Activated CD8-positive, alpha-beta memory T cell treated with anti-CD3 and anti-CD28 coated beads for 4 hours (primary cell): ENCODE data around the gene NR3C1.

Experiments
- DNase-seq, 2 donors: peaks; one replicate each; pipeline ENCODE4 v3.0.0-alpha.2; 2020; ENCODE audit warnings: low read depth in 2 of 2

NR3C1 gene

DNA sequence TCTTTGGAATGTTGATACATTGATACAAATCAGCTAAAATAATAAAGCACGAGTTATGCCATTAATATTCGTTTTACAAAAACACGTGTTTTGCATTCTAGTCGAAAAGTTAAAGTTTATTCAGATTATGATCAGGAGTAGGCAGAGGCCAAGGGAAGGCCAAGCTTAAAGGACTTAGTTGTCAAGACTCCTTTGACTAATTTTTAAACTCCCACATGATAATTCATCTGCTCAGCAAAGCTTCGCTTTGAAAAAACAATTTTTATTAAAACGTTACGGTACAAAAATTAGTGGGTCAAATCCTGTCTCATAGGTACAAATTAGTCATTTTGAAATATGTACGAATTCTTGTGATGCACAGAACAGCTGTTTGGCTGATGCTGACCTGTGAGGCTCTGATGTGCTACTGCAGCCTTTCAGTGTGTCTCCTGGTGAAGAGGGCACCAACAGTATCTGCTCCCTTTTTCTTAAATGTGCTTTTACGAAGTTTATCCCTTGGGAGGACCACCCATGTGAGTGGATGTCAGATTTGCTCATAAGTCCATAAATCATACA lies 23.0 kb upstream of the NR3C1 start:
- DNase-seq = no peak

DNA sequence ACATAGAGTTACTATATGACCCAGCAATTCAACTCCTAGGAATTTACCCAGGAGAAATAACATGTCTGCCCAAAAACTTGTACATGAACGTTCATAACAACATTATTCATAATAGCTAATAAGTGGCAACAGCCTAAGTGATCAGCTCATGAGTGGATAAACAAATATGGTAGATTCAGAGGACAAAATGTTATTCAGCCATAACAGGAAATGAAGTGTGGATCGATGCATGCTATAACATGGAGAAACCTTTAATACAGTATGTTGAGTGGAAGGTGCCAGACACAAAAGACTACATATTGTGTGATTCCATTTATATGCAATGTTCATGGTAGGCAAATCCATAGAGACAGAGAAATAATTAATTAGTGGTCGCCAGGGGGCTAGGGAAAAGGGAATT lies 22.3 kb upstream of the NR3C1 start:
- no peak for DNase-seq

DNA sequence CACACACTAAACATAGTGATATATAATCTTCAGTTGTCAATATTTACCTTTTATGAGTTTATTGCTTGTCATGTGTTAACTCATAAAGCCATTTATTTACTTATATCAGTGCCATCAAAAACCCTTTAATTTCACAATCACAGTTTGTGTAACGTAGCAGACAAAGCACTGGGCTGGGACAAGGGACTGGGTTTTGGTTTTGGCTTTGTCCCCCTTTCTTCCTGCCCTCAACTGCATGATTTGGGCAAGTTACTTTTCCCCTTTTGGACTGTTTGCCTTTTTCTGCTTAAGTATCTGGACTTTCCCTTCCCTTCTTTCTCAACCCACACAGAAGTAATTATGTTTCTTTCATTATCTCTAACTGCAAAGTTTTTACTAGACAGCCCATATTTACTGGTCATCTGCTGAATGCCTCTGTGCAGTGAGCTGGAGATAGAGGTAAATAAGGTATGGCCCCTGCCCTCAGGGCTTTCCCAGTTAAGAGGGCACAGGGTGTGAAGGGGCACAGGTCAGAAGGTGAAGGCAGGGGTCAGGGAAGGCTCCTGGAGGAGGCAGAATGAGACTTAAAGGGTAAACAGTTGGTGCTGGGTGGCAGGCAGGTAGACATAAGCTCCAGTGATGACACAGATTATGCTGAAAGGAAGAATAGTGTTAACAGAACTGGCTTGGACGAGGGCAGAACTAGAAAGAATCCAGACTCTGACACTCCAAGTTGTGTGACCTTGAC lies 14.8 kb upstream of the NR3C1 start:
- no peak for DNase-seq

DNA sequence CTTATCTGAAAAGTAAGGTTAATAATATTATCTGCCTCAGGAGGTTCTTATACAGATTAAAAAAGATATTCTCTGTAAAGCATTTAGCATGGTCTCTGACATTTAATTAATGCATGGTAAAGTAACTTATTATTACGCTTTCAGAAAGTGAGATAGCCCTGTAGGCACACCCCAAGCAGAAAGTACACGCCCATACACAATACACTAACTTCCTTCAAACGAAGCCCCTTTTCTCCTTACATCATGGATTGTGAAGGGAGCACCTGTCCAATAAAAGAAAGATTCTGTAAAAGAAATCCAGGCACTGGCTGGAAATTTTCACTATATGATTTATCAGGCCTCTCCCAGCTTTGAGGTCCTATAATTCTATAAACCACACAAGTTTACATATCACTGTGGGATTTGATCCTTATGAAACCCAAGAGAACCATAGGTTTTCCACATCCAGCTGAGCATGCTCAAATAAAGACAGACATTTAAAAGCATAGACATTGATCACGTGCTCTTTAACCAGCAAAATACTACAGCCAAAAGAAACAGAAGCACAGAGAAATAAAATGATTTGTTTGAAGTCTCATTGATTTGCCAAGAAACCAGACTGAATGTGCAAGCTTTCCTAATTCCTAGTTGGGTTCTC lies 14.1 kb upstream of the NR3C1 start:
- no peak for DNase-seq

DNA sequence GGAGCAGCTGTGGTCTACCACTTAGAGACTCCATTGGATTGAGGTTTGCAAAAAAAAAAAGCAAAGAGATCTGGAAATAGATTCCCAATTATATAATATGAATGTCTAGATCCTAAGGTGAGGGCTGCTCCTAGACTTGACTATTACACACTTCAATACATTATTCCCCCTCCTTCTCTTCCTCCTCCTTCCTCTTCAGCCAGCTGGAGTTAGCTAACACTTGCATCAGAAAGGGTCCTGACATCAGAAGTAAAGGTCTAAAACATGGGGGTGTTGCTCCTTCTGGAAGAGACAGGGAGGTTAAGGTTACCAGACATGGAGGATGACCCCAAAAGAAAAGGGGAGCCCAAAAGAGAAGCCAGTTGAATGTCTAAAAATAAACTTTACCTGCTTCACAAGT lies 12.9 kb upstream of the NR3C1 start:
- no peak for DNase-seq

DNA sequence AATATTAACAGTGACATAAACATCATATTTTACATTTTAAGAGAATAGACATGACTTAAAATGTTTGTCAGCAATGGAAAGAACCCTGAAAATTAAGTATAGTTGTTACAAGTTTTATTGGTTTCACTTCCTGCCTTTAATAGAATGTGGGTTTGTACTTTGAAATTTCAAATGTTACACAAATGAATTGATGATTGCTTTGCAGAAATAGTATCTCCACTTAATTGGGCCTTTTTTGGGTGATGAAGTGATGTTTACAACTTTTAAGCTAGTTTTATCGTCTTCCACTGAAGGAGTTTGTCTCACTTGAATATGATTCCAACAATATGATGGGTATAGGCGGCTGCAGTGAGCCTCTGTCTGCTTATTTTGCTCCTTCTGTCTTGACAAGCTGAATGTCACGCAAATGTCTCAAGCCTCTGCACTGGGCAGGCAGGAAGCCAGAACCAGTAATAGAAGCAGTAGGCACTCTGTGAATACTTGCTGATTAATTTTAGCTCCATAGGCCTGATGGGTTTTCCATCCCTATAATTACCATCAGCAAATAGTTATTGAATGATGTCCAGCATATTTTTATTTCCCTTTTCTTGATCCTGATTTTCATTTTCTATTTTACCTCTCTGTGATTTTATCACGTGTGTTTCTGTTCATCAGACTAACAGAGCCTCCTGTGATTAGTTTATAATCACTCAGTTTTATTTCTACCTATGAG lies 10.6 kb upstream of the NR3C1 start:
- DNase-seq = no peak

DNA sequence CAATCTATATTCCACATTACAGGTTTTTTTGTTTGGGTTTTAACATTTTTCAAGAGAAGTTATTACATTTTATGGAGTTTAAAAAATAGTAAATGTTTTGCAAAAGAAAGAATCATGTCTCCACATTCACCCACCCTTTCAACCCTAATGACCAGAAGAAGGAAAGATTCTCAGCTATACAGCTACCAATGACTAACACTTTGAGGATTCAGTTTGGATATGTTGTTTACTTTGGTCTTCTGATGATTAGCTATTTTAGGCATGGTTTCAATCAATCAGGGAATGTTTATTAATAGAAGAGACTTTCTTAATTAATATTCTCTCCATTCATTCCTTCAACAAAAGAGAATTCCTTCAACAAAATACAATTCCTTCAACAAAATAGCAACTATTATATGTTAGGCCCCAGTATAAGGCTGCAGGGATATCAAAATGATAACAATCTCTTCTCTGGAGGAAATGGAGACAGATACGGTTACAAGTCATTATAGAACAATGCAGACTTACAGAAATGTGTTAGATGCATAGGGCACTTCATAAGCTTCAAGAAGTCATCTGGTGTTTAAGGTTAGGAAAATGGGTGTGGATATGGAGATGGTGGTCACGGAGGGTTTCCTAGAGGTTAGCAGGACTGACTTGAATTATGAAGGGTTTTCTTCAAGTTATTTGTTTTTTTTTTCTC lies 9.3 kb upstream of the NR3C1 start:
- DNase-seq = no peak

DNA sequence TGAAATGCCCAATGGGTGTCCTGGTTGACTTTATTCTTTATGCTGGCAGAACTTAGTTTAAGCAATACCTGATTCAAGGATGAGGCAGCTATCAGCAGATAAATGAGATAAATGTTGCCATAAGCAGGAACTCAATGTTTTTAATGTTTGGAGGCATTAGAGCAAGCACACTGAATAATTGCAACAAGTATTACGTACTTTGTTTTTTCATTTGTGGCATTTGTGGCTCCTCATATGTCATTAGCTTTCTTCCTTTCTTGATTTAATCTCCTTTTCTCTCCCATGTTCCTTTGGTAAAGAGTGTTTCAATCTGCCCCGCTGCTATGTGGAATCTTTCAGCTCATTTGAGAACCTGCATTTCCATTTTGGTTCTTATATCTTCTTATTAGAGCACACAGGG lies 6.4 kb upstream of the NR3C1 start:
- no peak for DNase-seq

DNA sequence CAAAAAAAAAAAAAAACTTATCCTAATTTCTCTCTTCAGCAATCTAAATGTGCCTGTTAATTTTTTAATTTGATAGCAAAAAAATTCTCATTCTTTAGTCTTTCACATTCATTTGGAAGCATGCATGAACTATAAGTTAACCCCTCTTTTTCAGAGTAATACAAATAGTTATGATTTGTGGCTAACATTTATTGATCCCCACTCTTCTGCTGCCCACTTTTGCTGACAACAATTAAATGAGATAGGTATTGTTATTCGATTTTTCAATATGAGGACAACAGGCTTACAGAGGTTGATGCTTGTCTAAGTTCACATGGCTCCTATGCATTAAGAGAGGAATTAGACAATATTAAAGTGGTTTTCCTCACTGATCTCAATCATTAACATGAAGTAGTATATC lies 2.9 kb upstream of the NR3C1 start:
- no peak for DNase-seq

DNA sequence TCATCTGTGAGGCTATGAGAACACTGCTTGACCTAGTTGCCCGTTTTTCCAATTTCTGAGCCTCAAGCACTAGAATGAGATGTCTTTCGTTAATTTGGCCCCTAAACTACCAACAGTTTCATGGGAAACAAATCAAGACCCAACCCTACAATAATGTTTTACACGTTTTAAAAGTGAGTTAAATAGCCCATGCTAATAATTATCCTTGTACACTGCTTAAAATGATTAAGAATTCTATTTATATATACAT lies 2.3 kb upstream of the NR3C1 start:
- no peak for DNase-seq

DNA sequence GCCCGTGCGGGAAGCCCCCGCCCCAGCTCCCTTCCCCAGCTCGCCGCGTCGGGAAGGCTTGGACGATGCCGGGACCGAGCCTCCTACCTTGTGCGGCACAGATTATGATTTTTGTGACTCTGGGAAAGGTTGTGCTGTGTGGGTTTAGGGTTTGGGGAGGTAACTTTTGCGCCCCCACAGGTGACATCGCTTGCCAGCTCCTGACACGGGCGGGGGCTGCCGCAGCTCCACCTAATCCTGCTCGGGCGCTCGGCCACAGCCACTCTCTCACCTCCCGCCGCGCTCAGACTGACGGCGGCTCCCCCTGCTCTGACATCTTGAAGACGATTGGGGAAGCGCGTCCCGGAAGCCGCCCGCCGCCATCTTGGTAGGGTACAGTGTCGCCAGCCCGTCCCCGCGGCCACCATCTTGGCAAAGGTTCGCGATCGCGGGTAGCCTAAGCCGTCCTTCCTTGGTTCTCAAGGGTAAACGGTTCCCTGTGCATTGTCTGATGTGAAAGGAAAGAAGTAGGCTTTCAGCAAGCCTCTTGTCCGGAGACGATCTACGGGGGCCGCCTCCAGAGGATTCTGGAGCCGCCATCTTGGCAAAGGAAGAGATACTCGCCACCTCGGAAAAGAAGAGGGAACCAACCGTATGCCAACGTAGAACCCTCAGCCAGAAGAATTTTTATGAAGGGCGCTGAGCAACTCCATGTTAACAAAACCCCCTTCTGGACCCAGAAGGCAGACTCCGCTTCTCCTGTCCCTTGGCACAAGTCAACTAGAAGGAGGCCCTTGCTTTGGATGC lies 1.8 kb upstream of the NR3C1 start:
- peak; percentile 71 to 78 for DNase-seq

DNA sequence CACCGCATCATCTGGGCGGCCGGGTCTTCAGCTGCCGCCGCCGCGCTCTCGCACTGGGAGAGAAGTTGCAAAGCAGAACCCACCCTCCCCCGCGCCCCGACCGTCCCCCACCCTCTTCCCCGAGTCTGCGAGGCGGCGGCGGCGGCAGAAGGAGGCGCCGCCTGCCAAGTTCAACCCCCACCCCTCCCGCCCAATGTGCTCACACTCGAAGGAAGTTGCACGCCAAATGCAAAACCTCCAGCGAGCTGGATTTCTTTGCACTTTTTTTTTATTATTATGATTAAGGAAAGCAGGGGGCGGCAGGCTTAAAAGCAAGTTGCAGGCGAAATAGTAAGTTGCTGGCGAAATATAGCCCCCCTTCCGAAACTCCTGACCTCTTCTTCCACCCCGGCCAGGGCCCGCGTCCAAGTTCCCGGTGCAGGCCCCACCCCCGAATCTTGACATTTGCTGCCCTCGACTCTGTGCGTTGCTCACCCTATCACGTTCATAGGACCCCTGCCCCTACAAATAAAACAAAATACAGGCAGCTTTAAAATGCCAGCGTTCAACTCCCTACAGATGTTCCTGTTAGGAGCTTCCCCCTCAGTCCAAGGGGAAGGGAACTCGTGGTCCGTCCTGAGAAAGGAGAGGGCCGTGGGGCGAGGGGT lies 1.1 kb upstream of the NR3C1 start:
- DNase-seq = peak; percentile 55 to 59

DNA sequence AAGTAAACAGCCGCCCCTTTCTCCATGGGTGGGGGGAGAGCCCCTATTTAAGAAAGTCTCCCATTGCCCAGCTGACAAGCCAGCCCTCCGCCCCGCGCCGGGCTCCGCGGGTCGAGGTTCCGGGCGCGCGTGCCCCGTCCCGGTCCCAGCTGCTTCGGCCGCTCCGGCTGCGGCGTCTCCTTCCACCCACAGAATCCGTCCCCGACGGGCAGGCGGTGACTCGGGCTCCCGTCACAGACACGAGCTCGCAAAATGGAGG lies 223 bp downstream of the NR3C1 start:
- no peak for DNase-seq

DNA sequence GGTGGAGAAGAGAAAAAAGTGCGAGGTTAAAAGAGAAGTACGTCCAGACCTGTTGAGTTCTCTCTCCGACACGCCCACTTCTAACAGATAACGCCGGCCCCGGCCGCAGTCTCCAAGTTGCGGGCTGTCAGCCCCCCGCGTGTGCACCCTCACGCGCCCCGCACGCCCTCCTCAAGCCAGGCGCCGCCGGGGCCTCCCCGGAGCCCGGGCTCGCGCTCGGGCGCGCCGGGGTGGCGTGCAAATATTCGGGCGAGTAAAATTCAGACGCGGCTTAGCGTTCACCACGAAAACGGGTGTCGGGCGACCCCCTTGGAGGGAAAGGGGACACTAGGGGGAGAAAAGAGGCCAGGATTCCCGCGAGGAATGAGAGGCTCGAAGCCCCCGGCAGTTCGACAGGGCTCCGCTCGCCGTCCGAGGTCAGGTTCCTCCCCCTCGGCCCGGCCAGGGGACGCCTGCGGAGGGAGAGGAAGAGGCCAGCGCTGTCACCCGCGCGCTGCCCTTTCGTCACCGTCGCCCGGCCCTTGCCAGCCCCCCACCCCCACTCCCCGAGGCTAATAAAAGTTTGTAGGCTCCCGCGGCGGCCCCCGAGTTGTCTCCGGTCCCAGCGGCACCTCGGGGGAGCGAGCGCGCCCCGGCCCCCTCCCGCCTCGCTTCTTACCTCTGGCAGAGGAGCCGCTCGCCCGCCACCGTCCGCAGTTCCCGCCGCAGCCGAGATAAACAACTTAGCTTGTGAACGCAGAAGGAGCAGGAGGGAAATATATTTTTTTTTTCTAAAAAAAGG lies 743 bp downstream of the NR3C1 start:
- peak; percentile 23 to 25 for DNase-seq

DNA sequence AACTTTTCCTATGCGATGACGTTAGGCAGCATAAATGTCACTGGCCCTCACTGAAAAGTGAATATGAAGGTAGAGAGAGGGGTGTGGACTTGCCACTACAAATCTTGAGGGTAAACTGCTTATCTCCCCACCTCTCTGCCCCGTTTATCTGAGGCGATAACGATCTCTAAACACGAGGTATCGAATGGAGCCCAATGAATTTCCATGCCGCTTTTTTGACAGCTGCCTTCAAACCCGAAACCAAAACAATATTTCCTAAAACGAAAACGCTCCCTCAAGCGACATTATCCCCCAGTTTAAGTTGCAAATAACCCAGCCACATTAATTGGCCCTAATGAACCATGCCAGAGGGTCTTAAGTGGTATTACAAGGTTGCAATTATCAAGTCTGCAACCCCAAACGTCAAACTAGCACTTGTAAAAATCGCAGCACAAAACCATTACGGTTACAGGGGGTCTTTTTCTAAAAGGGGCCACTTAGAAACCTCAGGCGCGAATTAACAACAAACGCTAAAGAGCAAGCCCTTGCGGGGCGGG lies 1.4 kb downstream of the NR3C1 start:
- DNase-seq = no peak

DNA sequence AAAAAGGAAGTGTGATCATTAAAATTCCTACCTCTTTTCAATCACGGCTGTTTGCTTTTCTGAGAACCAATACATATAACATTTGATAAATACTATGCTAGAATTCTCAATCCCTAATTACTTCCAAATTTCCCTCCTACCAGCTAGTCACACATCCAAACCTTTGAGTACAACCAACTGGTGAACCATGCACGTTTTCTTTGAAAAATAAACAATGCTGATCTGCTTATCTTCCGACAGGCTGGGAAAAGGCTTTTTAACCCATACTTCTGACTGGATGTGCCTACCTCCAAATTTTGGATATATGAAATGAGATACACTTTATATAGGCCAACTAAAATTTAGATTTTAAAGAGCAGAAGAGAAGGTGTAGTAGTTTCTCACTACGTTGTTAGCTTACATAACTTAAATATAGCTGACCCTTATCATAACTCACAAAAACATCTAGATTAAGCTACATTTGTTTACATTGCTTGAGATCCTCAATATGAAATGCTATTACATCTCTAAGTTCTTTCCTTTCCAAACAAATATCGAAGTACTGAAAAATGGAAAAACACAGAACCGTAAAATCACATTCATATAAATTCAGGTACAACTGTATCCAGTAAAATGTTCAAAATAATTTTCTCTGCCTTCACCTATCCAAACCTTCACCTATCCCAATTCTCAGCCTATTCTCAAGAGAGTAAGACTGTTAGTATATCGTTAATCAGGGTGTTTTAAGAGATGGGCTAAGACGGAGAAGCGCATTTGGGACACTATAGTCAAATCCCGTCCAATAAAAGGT lies 2.1 kb downstream of the NR3C1 start:
- DNase-seq = no peak

DNA sequence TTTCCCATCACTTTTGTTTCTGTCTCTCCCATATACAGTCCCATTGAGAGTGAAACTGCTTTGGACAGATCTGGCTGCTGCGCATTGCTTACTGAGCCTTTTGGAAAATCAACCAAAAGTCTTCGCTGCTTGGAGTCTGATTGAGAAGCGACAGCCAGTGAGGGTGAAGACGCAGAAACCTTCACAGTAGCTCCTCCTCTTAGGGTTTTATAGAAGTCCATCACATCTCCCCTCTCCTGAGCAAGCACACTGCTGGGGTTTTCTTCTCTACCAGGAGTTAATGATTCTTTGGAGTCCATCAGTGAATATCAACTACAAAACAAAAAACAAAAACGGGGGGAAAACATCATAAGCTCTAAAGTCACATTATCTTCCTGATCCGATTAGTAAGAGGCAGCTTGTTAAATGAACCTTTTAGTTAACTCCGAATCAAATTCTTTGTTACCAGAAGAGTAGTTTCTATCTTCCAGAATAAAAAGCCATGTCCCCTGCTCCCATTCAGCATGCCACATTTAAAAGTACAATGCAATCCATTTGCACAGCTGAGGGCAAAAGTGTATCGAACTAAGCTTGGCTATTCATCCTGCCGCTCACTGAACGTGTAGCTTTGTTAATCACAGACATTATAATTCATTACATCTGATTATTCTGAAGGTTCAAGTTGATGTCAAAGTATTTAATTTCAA lies 2.8 kb downstream of the NR3C1 start:
- DNase-seq = no peak

DNA sequence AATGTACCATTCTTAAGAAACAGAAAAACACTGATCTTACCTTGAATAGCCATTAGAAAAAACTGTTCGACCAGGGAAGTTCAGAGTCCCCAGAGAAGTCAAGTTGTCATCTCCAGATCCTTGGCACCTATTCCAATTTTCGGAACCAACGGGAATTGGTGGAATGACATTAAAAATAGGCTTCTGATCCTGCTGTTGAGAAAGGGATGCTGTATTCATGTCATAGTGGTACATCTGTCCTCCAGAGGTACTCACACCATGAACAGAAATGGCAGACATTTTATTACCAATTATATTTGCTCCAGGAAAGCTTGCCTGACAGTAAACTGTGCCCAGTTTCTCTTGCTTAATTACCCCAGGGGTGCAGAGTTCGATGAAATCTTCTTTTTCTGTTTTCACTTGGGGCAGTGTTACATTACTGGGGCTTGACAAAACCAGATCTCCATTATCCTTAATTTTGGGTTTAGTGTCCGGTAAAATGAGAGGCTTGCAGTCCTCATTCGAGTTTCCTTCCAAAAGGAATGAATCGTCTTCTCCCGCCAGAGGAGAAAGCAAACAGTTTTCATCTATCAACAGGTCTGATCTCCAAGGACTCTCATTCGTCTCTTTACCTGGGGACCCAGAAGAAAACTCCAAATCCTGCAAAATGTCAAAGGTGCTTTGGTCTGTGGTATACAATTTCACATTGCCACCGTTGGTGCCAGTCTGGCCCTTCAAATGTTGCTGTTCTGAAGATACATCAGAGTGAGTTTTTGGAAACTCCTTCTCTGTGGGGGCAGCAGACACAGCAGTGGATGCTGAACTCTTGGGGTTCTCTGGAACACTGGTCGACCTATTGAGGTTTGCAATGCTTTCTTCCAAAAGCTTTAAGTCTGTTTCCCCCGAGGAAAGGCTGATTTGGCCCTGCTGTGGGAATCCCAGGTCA lies 3.6 kb downstream of the NR3C1 start:
- DNase-seq = no peak
